Measurements from ENCODE around the gene MFAP5.
"Not testable (repeated sequence)": the region's sequence is repeated elsewhere in the genome, so short reads cannot be mapped to it uniquely, and the experiment has no call there.

Gene MFAP5

DNA sequence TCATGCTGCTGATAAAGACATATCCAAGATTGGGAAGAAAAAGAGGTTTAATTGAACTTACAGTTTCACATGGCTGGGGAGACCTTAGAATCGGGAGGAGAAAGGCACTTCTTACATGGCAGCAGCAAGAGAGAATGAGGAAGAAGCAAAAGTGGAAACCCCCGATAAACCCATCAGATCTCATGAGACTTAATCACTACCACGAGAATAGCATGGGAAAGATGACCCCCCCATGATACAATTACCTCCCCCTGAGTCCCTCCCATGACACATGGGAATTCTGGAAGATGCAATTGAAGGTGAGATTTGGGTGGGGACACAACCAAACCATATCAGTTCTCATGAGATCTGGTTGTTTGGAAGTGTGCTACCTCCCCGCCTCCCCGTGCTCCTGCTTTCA, 9.8 kb upstream of the MFAP5 start:
- no peak for DNase-seq

GRCh38 chr12:8668441-8668840, 5.8 kb upstream of the MFAP5 start:
- no peak for DNase-seq

DNA sequence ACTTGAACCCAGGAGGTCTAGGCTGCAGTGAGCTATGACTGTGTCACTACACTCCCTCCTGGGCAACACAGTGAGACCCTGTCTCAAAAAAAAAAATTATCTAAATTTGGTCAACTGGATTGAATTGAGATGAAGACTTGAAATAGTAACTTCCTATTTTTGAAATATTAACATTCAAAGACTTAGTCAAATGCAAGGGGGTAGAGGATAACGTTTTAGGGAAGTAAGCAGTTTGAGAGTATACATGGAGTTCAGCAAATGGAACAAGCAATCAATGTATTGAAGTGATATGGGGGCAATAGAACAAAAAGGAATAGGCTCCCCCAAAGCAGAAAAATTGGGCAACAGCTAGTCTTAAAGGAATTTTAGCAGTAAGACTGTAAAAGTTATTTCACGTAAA, 4.6 kb upstream of the MFAP5 start:
- DNase-seq: no peak

DNA sequence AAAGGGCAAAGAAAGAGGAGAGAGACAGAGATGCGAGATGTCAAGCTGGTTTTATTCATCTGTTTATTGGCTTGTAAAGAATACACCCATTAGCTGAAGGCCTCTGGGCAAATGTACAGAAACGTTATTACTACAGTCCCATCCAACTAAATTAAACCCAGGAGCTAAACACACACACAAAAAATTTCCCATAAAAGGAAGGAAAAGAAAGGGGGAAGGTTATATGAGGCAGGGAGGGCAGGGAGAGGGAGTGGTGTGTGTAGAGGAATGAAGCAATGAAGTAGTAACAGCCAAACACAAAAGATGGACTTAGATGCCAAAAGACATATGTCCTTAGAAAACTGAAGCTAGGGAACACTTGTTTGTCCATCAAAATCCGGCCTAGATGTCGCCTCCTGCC, 3.1 kb upstream of the MFAP5 start:
- no peak for DNase-seq

DNA sequence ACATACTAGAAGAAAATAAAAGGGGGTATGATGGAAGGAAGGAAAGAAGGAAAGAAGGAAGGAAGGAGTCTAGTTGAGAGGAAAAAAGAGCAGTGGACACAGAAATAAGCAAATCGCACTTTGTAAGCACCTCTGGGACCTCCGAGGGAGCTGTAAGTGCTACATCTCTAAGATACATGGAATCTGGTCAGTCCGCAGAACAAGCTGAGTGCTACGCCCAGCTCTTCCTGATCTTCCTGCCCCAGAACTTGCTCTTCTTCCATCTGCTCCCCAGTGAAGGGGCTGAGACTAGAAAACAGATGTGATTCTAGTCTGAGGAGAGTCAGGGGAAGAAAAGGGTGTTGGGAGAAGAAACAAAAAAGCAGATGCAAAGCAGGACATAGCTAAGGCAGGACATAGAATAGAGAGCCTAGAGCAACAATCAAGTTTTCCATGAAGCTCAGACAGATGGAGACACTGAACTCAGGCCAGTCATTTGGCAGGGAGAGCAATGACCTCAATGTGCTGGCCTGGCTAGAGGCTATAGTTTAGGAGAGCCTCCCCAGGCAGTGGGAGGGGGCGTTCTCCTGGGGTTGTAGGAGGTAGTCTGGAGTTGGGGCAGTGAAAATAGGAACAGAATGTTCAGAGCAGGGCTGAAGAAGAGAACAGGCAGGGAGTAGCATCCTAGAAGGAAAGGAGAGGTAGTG, 1.7 kb upstream of the MFAP5 start:
- DNase-seq: no peak

DNA sequence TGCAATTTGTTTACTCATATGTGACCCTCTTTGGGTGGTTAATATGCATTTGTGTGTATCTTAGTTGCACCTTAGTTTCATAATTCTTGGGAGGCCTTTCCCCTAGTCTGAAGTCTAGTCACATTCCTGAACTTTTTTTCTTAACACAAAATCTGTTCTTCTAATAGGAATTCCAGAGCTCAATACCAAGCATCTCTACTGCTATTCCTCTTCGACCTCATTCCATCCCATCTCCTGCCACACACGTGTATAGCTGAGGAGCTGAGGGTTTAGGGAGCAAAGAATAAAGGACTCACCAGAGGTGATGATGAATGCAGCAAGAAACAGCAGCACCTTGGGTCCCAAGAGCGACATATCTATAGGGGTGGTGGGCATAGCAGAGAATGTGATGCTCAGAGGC, 875 bp downstream of the MFAP5 start:
- no peak for DNase-seq

GRCh38 chr12:8661016-8661415, 1.6 kb downstream of the MFAP5 start:
- DNase-seq: no peak

DNA sequence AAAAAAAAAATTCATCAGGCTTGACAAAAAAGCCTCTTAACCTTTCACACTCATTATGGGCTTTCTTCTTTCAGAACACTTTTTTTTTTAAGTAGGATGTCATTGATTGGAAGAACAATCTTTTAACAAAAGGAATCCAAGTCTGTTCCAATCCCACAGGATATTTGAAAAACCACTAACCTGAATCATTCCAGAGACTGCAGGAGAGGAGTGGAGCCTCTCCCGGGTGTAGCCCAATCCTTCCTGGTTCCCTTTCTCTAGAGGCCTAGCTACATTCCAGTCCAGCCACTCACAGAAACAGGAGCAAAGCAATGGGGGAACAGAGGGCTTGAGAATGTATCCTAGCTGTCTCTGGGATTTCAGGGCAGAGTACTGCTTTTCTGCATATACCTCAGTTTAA, 4.3 kb downstream of the MFAP5 start:
- DNase-seq: no peak

DNA sequence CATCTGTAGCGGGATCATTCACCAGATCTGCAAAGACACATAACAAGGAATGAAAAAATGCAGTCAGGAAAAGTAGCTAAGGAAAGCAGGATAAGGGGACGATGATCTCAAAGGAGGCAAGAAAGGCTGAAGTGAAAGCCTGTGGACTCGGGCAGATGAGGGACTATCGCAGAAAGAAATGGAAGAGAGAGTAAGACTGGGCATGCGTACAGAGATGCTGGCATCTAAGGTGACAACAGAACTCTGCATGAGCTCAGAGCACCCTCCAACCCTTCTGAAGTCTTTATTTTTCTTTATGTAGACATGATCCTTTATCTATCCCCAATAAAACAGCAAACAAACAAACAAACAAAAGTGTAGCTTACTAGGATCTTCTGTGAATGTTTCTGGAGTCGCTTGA, 7.2 kb downstream of the MFAP5 start:
- no peak for DNase-seq

- peak; percentile 48 for DNase-seq
These were observed 13.9 kb downstream of the MFAP5 start for GRCh38 chr12:8648576-8649205.

- DNase-seq: no peak
These were observed 14.7 kb downstream of the MFAP5 start for GRCh38 chr12:8647968-8648367.

DNA sequence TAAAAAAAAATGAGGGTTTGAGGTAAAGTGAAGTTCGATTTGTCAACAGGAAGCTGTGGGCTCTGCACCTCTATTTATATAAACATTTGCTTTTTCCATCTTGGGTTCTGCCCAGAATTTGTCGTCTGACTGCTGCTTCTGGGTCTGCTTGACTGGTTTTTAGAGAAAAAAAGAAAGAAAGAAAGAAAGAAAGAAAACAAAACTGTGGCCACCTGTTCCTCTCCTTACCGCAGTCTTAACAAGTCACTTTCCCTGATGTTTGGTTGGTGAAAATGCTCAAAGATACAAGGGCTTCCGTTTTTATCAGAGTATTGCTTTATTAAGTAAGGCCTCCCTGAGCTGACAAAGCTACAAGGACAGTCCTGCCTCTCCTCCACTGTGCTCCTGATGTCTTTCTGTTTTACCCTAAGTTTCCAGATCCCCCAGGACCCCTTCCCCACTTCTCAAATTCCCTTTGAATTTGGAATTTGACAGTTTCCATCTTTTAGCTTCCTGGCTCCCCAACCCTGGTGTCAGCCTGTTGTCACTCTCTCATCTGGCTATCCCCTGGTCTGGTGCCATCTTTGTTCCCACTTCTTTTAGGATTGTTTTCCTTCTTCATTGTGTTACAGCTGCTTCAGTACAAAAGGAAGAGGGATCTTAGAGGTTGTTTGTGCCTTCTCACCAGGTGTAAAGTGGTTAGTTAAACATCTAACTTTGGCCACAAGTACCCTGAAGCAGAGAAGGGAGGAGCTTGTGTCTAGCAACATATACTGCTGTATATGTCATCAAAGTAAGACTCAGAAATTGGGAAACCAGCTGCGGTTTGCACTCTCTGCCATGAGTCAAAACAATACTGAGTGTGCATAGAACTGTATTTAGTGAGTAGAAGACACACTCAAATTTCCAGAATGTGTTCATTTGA, 18.0 kb downstream of the MFAP5 start:
- DNase-seq: peak; percentile 46

DNA sequence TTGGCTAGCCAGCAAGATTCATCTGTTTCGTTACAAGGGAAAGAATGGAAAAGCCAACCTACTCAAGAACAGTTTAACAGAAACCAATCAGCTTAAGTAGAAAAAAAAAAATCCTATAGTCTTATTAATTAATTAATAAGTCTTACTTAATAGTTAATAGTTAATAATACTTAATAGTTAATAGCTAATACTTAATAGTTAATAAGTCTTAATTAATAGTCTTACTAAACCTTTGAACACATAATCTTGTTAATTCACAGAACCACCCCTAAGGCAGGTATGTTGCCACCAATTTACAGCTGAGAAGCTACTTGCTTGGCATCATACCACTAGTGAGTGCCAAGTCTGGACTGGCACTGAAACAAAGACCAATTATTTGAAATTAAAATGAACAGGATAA, 19.9 kb downstream of the MFAP5 start:
- no peak for DNase-seq

DNA sequence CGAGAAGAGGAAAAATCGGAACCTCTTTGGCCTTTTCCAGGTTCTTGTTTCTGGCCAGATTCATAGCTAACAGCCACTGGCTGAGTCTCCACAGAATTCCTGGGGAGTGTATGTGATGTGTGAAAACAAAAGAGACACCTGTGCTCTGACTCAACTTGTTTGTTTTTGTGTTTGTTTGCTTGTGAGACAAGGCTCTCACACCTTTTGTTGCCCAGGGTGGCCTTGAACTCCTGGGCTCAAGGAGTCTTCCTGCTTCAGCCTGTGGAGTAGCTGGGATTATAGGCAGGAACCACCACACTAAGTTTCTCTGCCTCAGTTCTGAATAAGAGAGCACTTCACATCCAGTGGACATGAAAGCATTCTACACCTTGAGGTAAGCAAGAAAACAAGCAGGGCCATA, 22.7 kb downstream of the MFAP5 start:
- no peak for DNase-seq

DNA sequence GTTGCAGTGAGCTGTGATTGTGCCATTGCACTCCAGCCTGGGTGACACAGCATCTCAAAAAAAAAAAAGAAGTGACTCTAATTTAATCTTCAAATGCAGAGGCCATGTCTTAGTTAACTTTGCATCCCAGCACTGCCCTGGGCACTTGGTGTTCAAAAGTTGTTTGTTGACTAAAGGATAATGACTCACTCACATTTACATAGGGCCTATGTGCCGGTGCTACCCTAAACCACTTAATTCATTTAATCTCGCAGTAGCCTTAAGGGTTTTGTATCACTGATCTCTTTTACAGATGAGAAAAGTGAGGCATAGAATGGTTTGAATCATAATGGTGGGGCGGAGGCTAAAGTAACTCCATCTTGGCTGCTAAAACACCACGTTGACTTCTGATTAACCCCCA, 23.7 kb downstream of the MFAP5 start:
- DNase-seq: no peak

DNA sequence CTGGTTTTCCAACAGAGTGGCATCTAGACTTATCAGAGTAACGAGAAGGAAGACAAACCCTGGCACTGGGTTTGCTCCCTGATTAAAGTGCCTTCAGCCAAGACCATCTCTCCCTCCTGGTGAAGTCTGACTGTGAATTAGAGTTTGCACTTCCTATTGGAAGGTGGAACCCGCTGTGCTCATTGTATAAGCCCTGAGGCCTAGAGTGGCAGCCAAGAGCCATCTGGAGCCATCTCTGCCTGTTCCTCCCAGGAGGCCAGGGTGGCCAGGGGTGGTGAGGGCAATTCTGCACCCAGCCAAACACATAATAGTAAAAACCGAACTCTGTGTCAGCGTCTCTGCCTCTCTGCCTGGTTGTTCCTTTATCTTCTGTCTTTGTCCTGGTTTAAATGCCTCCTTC, 25.0 kb downstream of the MFAP5 start:
- no peak for DNase-seq

GRCh38 chr12:8637244-8637643, 25.4 kb downstream of the MFAP5 start:
- DNase-seq: no peak

DNA sequence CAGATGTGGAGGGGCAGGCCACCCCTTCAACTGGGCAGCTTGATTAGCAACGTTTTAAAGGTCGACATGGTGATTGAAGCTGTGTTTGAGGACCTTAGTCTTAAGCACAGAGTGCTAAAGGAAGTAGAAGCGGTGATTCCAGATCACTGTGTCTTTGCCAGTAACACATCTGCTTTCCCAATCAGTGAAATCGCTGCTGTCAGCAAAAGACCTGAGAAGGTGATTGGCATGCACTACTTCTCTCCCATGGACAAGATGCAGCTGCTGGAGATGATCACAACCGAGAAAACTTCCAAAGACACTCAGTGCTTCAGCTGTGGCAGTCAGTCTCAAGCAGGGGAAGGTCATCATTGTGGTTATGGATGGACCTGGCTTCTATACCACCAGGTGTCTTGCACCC, 26.0 kb downstream of the MFAP5 start:
- DNase-seq: no peak

DNA sequence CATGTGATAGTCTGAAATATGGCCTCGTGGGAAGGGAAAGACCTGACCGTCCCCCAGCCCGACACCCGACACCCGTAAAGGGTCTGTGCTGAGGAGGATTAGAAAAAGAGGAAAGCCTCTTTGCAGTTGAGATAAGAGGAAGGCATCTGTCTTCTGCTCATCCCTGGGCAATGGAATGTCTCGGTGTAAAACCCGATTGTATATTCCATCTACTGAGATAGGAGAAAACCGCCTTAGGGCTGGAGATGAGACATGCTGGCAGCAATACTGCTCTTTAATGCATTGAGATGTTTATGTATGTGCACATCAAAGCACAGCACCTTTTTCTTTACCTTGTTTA, 26.6 kb downstream of the MFAP5 start:
- DNase-seq: not testable (repeated sequence)

GRCh38 chr12:8635342-8636006, 27.2 kb downstream of the MFAP5 start:
- not testable (repeated sequence) for DNase-seq

DNA sequence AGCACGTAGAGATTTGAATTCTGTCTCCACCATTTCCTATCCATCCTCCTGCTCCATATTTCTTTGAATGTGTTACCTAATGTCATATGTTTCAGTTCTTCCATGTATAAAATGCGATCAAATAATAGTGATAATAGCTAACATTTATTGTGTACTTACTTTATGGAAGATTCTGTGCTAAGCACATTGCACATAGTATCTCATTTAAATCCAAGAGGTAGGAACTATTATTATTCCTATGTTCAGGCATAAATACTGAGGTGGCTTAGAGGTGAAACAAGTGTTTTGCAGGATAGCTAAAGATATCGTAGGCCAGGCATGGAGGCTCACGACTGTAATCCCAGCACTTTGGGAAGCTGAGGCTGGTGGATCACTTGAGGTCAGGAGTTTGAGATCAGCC, 32.5 kb downstream of the MFAP5 start:
- no peak for DNase-seq

- no peak for DNase-seq
These were observed 33.1 kb downstream of the MFAP5 start for GRCh38 chr12:8629486-8630033.

DNA sequence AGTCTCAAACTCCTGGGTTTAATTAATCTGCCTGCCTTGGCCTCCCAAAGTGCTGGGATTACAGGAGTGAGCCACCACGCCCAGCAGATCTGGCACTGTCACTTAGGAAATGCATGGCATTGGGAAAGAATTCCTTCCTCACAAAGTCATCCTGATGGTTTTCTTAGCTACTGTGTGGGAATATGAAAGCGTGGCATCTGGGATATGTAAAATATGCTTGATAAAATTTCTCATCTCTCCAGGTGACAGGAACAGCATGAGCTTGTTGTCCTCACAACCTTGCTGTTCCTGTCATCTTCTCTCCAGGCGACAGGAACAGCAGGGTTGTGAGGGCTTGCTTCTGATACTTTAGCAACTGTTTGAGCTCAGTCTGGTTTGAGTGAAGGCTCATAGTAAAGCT, 33.9 kb downstream of the MFAP5 start:
- DNase-seq: no peak

Measured in activated gamma-delta T cell treated with Interleukin-2 at 50 U/mL for 16 hours (primary cell).